ENCODE data around the gene CDC73.
A peak's percentile ranks its signal among the peaks of the same experiment; 100 is the strongest.

CDC73 gene

GRCh38 chr1:193125369-193125768 lies 3.5 kb downstream of the CDC73 start:
- peaks cover 46% of the 10 kb centered on the region for H3K4me1 ChIP-seq (ENCODE audit: insufficient read depth, low read length)
- H2AFZ ChIP-seq (ENCODE audit: low read depth, low read length) = no peak overlapping the region
- peaks cover 12% of the 10 kb centered on the region; the same call in 1 of the 2 replicates for H4K20me1 ChIP-seq (ENCODE audit: insufficient read depth, low read length)
- DNase-seq (no peak), ATAC-seq (ENCODE audit: insufficient read depth, low read depth) (no peak)
- no peaks in the 10 kb centered on the region for H3K9me3 ChIP-seq (ENCODE audit: insufficient read depth, low read length, severe bottlenecking)
- peaks cover 2% of the 10 kb centered on the region for H3K27me3 ChIP-seq (ENCODE audit: insufficient read depth, low read length, poor library complexity)
- H3K36me3 ChIP-seq (ENCODE audit: insufficient read depth, low read length) = peaks cover 49% of the 10 kb centered on the region
- H3K4me3 ChIP-seq (ENCODE audit: low read depth in 1 of 2, low read length in 2 of 2) = peak overlapping the region in 1 of 2 experiments; percentile 15; a peak in 1 of 4 replicates
- no peak overlapping the region for H3K27ac ChIP-seq (ENCODE audit: low read length)
- H3K9ac ChIP-seq (ENCODE audit: low read depth, low read length) = 0 out of 2 replicates have a peak overlapping the region, but pooled peaks have one; percentile 9
- peaks cover 82% of the 10 kb centered on the region for H3K79me2 ChIP-seq (ENCODE audit: insufficient read depth, low read length)
- TF ChIP-seq EZH2 (IDR thresholded peaks at IDR 0.05; ENCODE audit: borderline replicate concordance, low read depth, low read length, severe bottlenecking) = no peak
- peak overlapping the region; percentile 89 for H3K4me2 ChIP-seq (ENCODE audit: insufficient read depth, low read length)

GRCh38 chr1:193131266-193131860 lies 9.5 kb downstream of the CDC73 start:
- peaks cover 72% of the 10 kb centered on the region for H3K36me3 ChIP-seq (ENCODE audit: insufficient read depth, low read length)
- H3K79me2 ChIP-seq (ENCODE audit: insufficient read depth, low read length) = peaks cover 82% of the 10 kb centered on the region
- peaks cover 4% of the 10 kb centered on the region; the same call in 1 of the 2 replicates for H4K20me1 ChIP-seq (ENCODE audit: insufficient read depth, low read length)

GRCh38 chr1:193140254-193140653 lies 18.4 kb downstream of the CDC73 start:
- H3K4me3 ChIP-seq (ENCODE audit: low read depth in 1 of 2, low read length in 2 of 2) = no peak overlapping the region
- no peak for ATAC-seq (ENCODE audit: insufficient read depth, low read depth)
- H3K9ac ChIP-seq (ENCODE audit: low read depth, low read length) = no peak overlapping the region
- no peaks in the 10 kb centered on the region for H4K20me1 ChIP-seq (ENCODE audit: insufficient read depth, low read length)
- DNase-seq = no peak
- H3K27ac ChIP-seq (ENCODE audit: low read length) = no peak overlapping the region
- no peaks in the 10 kb centered on the region for H3K4me1 ChIP-seq (ENCODE audit: insufficient read depth, low read length)
- H3K36me3 ChIP-seq (ENCODE audit: insufficient read depth, low read length) = peaks cover 80% of the 10 kb centered on the region
- no peak overlapping the region for H3K4me2 ChIP-seq (ENCODE audit: insufficient read depth, low read length)
- H3K27me3 ChIP-seq (ENCODE audit: insufficient read depth, low read length, poor library complexity) = no peaks in the 10 kb centered on the region
- H3K79me2 ChIP-seq (ENCODE audit: insufficient read depth, low read length) = peaks cover 45% of the 10 kb centered on the region
- no peaks in the 10 kb centered on the region for H3K9me3 ChIP-seq (ENCODE audit: insufficient read depth, low read length, severe bottlenecking)
- no peak overlapping the region for H2AFZ ChIP-seq (ENCODE audit: low read depth, low read length)
- TF ChIP-seq EZH2 (IDR thresholded peaks at IDR 0.05; ENCODE audit: borderline replicate concordance, low read depth, low read length, severe bottlenecking) = no peak
- no peak for TF ChIP-seq CTCF (IDR thresholded peaks at IDR 0.05; ENCODE audit: borderline replicate concordance, extremely low read depth, low read length, poor library complexity, severe bottlenecking)

More at GRCh38 chr1:193131266-193131860, 9.5 kb downstream of the CDC73 start:
- ATAC-seq (ENCODE audit: insufficient read depth, low read depth) = no peak
- H3K27me3 ChIP-seq (ENCODE audit: insufficient read depth, low read length, poor library complexity) = no peaks in the 10 kb centered on the region
- no peak overlapping the region for H3K9ac ChIP-seq (ENCODE audit: low read depth, low read length)
- H3K4me1 ChIP-seq (ENCODE audit: insufficient read depth, low read length) = 0 out of 2 replicates have a peak, but pooled peaks cover 5% of the 10 kb centered on the region
- no peak overlapping the region for H3K4me2 ChIP-seq (ENCODE audit: insufficient read depth, low read length)
- no peaks in the 10 kb centered on the region for H3K9me3 ChIP-seq (ENCODE audit: insufficient read depth, low read length, severe bottlenecking)
- no peak overlapping the region for H3K4me3 ChIP-seq (ENCODE audit: low read depth in 1 of 2, low read length in 2 of 2)
- TF ChIP-seq EZH2 (IDR thresholded peaks at IDR 0.05; ENCODE audit: borderline replicate concordance, low read depth, low read length, severe bottlenecking) (no peak), CTCF (IDR thresholded peaks at IDR 0.05; ENCODE audit: borderline replicate concordance, extremely low read depth, low read length, poor library complexity, severe bottlenecking) (no peak)
- no peak overlapping the region for H2AFZ ChIP-seq (ENCODE audit: low read depth, low read length)
- H3K27ac ChIP-seq (ENCODE audit: low read length) = no peak overlapping the region
- DNase-seq = no peak

GRCh38 chr1:193141804-193142203 lies 20.0 kb downstream of the CDC73 start:
- Histone ChIP-seq H3K4me1 (ENCODE audit: insufficient read depth, low read length) (no peaks in the 10 kb centered on the region), H3K4me2 (ENCODE audit: insufficient read depth, low read length) (no peak overlapping the region), H3K4me3 (ENCODE audit: low read depth in 1 of 2, low read length in 2 of 2) (no peak overlapping the region), H2AFZ (ENCODE audit: low read depth, low read length) (no peak overlapping the region), H3K9me3 (ENCODE audit: insufficient read depth, low read length, severe bottlenecking) (no peaks in the 10 kb centered on the region), H3K9ac (ENCODE audit: low read depth, low read length) (no peak overlapping the region), H3K36me3 (ENCODE audit: insufficient read depth, low read length) (peaks cover 79% of the 10 kb centered on the region), H4K20me1 (ENCODE audit: insufficient read depth, low read length) (no peaks in the 10 kb centered on the region), H3K27me3 (ENCODE audit: insufficient read depth, low read length, poor library complexity) (no peaks in the 10 kb centered on the region), H3K79me2 (ENCODE audit: insufficient read depth, low read length) (peaks cover 35% of the 10 kb centered on the region), H3K27ac (ENCODE audit: low read length) (no peak overlapping the region)
- no peak for DNase-seq
- TF ChIP-seq EZH2 (IDR thresholded peaks at IDR 0.05; ENCODE audit: borderline replicate concordance, low read depth, low read length, severe bottlenecking) (no peak), CTCF (IDR thresholded peaks at IDR 0.05; ENCODE audit: borderline replicate concordance, extremely low read depth, low read length, poor library complexity, severe bottlenecking) (no peak)
- ATAC-seq (ENCODE audit: insufficient read depth, low read depth) = peak; percentile 52; the same call in 2 of the 3 replicates
